Measurements from ENCODE around the gene ENG.
"Not testable (repeated sequence)": the region's sequence is repeated elsewhere in the genome, so short reads cannot be mapped to it uniquely, and the experiment has no call there.

The ENG gene

GRCh38 chr9:127878001-127878651 lies 23.7 kb upstream of the ENG start:
- DNase-seq = no peak

- no peak for DNase-seq
Observed at GRCh38 chr9:127877566-127877998, 23.1 kb upstream of the ENG start, which contains the start of gene AK1. Gene AK1 (minus strand): TSS chr9:127877675. CDS start chr9:127874617, 3,058 bp downstream.

- DNase-seq = no peak
Observed at GRCh38 chr9:127876764-127877562, 22.5 kb upstream of the ENG start.

- no peak for DNase-seq
Observed at GRCh38 chr9:127876026-127876763, 21.7 kb upstream of the ENG start.

- DNase-seq = no peak
Observed at GRCh38 chr9:127875306-127875966, 21.0 kb upstream of the ENG start.

GRCh38 chr9:127874301-127875221 lies 20.1 kb upstream of the ENG start:
- DNase-seq = no peak

GRCh38 chr9:127873886-127874285 lies 19.4 kb upstream of the ENG start:
- DNase-seq = no peak

- DNase-seq = no peak
Observed at GRCh38 chr9:127873223-127873691, 18.8 kb upstream of the ENG start.

GRCh38 chr9:127872369-127873222 lies 18.1 kb upstream of the ENG start:
- DNase-seq = no peak

GRCh38 chr9:127871531-127871930 lies 17.1 kb upstream of the ENG start:
- DNase-seq = no peak

GRCh38 chr9:127870887-127871286 lies 16.4 kb upstream of the ENG start:
- DNase-seq = no peak

- DNase-seq = not testable (repeated sequence)
Observed at GRCh38 chr9:127870153-127870491, 15.7 kb upstream of the ENG start.

GRCh38 chr9:127869310-127870152 lies 15.1 kb upstream of the ENG start:
- peak; percentile 72 to 82 for DNase-seq

- no peak for DNase-seq
Observed at GRCh38 chr9:127868278-127868902, 13.9 kb upstream of the ENG start.

- no peak for DNase-seq
Observed at GRCh38 chr9:127867356-127868277, 13.2 kb upstream of the ENG start.

GRCh38 chr9:127866535-127866934 lies 12.1 kb upstream of the ENG start:
- DNase-seq = no peak

GRCh38 chr9:127865645-127866464 lies 11.4 kb upstream of the ENG start:
- no peak for DNase-seq

Data from activated CD4-positive, alpha-beta T cell treated with anti-CD3 and anti-CD28 coated beads for 4 hours (primary cell).